Stomach (tissue), 9 donors: Measurements from ENCODE around the gene FAM25A. TPM values are rescaled to one million over a fixed set of nuclear protein-coding genes. Genes with fewer than 3 reads are reported as not detected.
A peak's percentile ranks its signal among the peaks of the same experiment; 100 is the strongest.

ENCODE experiments used
- DNase-seq, 2 donors: peaks; one replicate each; pipeline versions ENCODE4 v3.0.0 to v3.0.0-alpha.2; 2013 to 2019
- H3K27ac ChIP-seq, 5 donors: fragments of 200-600 bp in 4 of 5; sonication (generic) in 4 of 5; one replicate each; pipeline ENCODE4 v1.5.1; 2013 to 2019; ENCODE audit warnings: mild to moderate bottlenecking in 1 of 5, moderate library complexity in 1 of 5
- H3K27me3 ChIP-seq, 3 donors: fragments of 200-600 bp; sonication (generic); one replicate each; pipeline ENCODE4 v1.5.1; 2017 to 2019; ENCODE audit warnings: mixed run types in 1 of 3
- H3K36me3 ChIP-seq, 4 donors: fragments of 200-600 bp; sonication (generic); 1 replicate in 3 of 4; 2 replicates in 1 of 4; pipeline ENCODE4 v1.5.1; 2016 to 2019
- H3K4me1 ChIP-seq, 4 donors: fragments of 200-600 bp; sonication (generic); one replicate each; pipeline ENCODE4 v1.5.1; 2016 to 2019
- H3K4me3 ChIP-seq, 4 donors: fragments of 200-600 bp; sonication (generic) in 3 of 4; one replicate each; pipeline ENCODE4 v1.5.1; 2016 to 2019; ENCODE audit warnings: mild to moderate bottlenecking in 1 of 4
- H3K9me3 ChIP-seq, 4 donors: fragments of 200-600 bp; sonication (generic); one replicate each; pipeline ENCODE4 v1.5.1; 2016 to 2019
- CTCF ChIP-seq, 7 experiments: fragments of 450-650 bp in 4 of 7; fragments of 200-600 bp in 3 of 7; sonication (generic) in 3 of 7; IDR thresholded peaks; one replicate each; pipeline ENCODE4 v1.5.1; 2016 to 2019; ENCODE audit warnings: antibody characterized with exemption in 7 of 7, control low read depth in 2 of 7, mild to moderate bottlenecking in 1 of 7
- EP300 ChIP-seq: sonication (generic); formaldehyde crosslinking; IDR thresholded peaks from one replicate; pipeline ENCODE4 v1.6.1; 2017; ENCODE audit warnings: antibody characterized with exemption
- POLR2A ChIP-seq, 4 donors: fragments of 450-650 bp; IDR thresholded peaks; one replicate each; pipeline ENCODE4 v1.6.1; 2016; ENCODE audit warnings: antibody characterized with exemption in 4 of 4, control low read depth in 2 of 4, mild to moderate bottlenecking in 1 of 4, moderate library complexity in 1 of 4
- POLR2AphosphoS5 ChIP-seq, 3 donors: sonication (generic); formaldehyde crosslinking; IDR thresholded peaks; one replicate each; pipeline ENCODE4 v1.6.1; 2016; ENCODE audit warnings: antibody characterized with exemption in 3 of 3
- WGBS, 5 donors: extraction: QIAGEN DNeasy Blood & Tissue Kit in 3 of 5; methylation state at CpG; one replicate each; pipeline versions ENCODE4 v1.1.5 to v1.1.7; 2013 to 2018; 5-methylcytosine and 5-hydroxymethylcytosine counted together
- intact Hi-C: fragments of 100-400 bp; cut with DNase I; formaldehyde crosslinking; loops from one replicate; pipeline ENCODE4 v1.15.1; 2023; ENCODE audit warnings: low total_unique reads
- polyA plus RNA-seq, 3 donors: library from polyadenylated mRNA; stranded (reverse); fragments of 200-250 nt; gene quantifications; one replicate each; pipeline ENCODE4 v1.2.3, GENCODE V29; 2013
- total RNA-seq, 5 donors: library from RNA; depleted of rRNA; stranded (reverse); fragments of >200 nt; gene quantifications; one replicate each; pipeline versions ENCODE4 v1.1.0 to v1.2.3, GENCODE V29; 2014 to 2016
- donor health status: healthy with polysubstance abuse.
- donor health status: Bipolar disorder and iron deficiency.
- donor health status: healthy.

Gene FAM25A
- total and polyA plus RNA-seq, 8 donors: 11.9 TPM; not detected in 7

- Histone ChIP-seq H3K36me3 (peaks cover 56 to 96% (median 93%) of the 10 kb centered on the region in 4 donors), H3K4me3 (no peak overlapping the region), H3K9me3 (no peaks in the 10 kb centered on the region), H3K27me3 (no peaks in the 10 kb centered on the region), H3K4me1 (no peaks in the 10 kb centered on the region), H3K27ac (no peak overlapping the region)
- intact Hi-C loops: no loop called here
- DNase-seq: peak in 1 of 2 donors; percentile 23
- TF ChIP-seq EP300 (no peak), POLR2AphosphoS5 (IDR thresholded peaks at IDR 0.05) (no peak), CTCF (IDR thresholded peaks at IDR 0.05) (no peak), POLR2A (IDR thresholded peaks at IDR 0.05) (no peak)
- 58 to 71% (median 67%) methylated on average over 5 of the region's 5 CpGs for WGBS, 5 donors
Measured at GRCh38 chr10:87064651-87065050, 44.6 kb downstream of the FAM25A start.

- no peak for TF ChIP-seq POLR2AphosphoS5 (IDR thresholded peaks at IDR 0.05)
- no peak for TF ChIP-seq CTCF (IDR thresholded peaks at IDR 0.05)
- no peak for TF ChIP-seq POLR2A (IDR thresholded peaks at IDR 0.05)
- TF ChIP-seq EP300: no peak
- DNase-seq: no peak
- Histone ChIP-seq H3K27me3 (no peaks in the 10 kb centered on the region), H3K4me3 (no peak overlapping the region), H3K9me3 (no peaks in the 10 kb centered on the region), H3K4me1 (no peaks in the 10 kb centered on the region), H3K27ac (no peak overlapping the region), H3K36me3 (peaks cover 42 to 96% (median 93%) of the 10 kb centered on the region in 4 donors)
- 96 to 98% (median 98%) methylated on average over 2 of the region's 2 CpGs for WGBS, 5 donors
- intact Hi-C loops: no loop called here
Measured at GRCh38 chr10:87066178-87066577, 46.1 kb downstream of the FAM25A start.

GRCh38 chr10:87066865-87067264 lies 46.8 kb downstream of the FAM25A start:
- intact Hi-C loops: no loop called here
- no peak for DNase-seq
- 96 to 100% (median 100%) methylated on average over 1 of the region's 1 CpG for WGBS, 5 donors
- H3K36me3 ChIP-seq: peaks cover 35 to 96% (median 93%) of the 10 kb centered on the region in 4 donors
- H3K27ac ChIP-seq: no peak overlapping the region
- H3K4me1 ChIP-seq: no peaks in the 10 kb centered on the region
- no peak overlapping the region for H3K4me3 ChIP-seq
- H3K9me3 ChIP-seq: no peaks in the 10 kb centered on the region
- no peaks in the 10 kb centered on the region for H3K27me3 ChIP-seq
- TF ChIP-seq POLR2A (IDR thresholded peaks at IDR 0.05) (no peak), EP300 (no peak), POLR2AphosphoS5 (IDR thresholded peaks at IDR 0.05) (no peak), CTCF (IDR thresholded peaks at IDR 0.05) (no peak)

- Histone ChIP-seq H3K36me3 (peaks cover 40 to 96% (median 93%) of the 10 kb centered on the region in 4 donors), H3K9me3 (no peaks in the 10 kb centered on the region), H3K4me3 (no peak overlapping the region), H3K27me3 (no peaks in the 10 kb centered on the region), H3K4me1 (no peaks in the 10 kb centered on the region), H3K27ac (no peak overlapping the region)
- intact Hi-C loops: no loop called here
- WGBS, 5 donors: 36 to 56% (median 52%) methylated on average over 1 of the region's 1 CpG
- TF ChIP-seq CTCF (IDR thresholded peaks at IDR 0.05): no peak
- TF ChIP-seq POLR2AphosphoS5 (IDR thresholded peaks at IDR 0.05): no peak
- TF ChIP-seq EP300: no peak
- TF ChIP-seq POLR2A (IDR thresholded peaks at IDR 0.05): no peak
- no peak for DNase-seq
Measured at GRCh38 chr10:87068281-87068680, 48.2 kb downstream of the FAM25A start.
